ENCODE results near the gene CYGB. TPM values are rescaled to one million over a fixed set of nuclear protein-coding genes. Genes with fewer than 3 reads are reported as not detected.

CYGB gene
- 0.84 TPM in 1 of 2 replicates, not detected in the other for total RNA-seq (2011; cell fraction: chromatin; rRNA removed; ENCODE audit: low replicate concordance)
- 0.66 TPM in 1 of 2 replicates, not detected in the other for total RNA-seq (2011; cell fraction: nucleolus; rRNA removed)
- total RNA-seq (2011; cell fraction: nucleoplasm; rRNA removed), result 1.2 TPM in 1 of 2 replicates, not detected in the other
- total RNA-seq (2014; rRNA removed) (0.95 TPM in 1 of 2 replicates, not detected in the other), total RNA-seq (2014; rRNA removed; fragmentation: Illumina TruSeq; extraction: Trizol) (0.16 TPM in 1 of 2 replicates, not detected in the other), total RNA-seq (2015; rRNA removed; fragmentation: Illumina TruSeq; extraction: Trizol) (not detected in 2 replicates), total RNA-seq (2021) (0.13 and 0.24 TPM in 2 replicates), polyA plus RNA-seq (2011; rRNA removed) (0.05 and 0.08 TPM in 2 replicates), polyA plus RNA-seq (2014; fragmentation: Illumina TruSeq; extraction: Trizol) (0.54 TPM in 1 of 2 replicates, not detected in the other), polyA plus RNA-seq (2014; fragmentation: Nextera tagmentation; extraction: Ambion mirVana) (not detected), polyA plus RNA-seq (2014; rRNA removed) (0.11 and 0.12 TPM in 2 replicates), polyA minus RNA-seq (2011; rRNA and poly(A)+ RNA removed) (not detected in 2 replicates), Bru-seq, nascent RNA (percentile 25 among the genes with signal in this experiment), BruChase-seq, experiment 1, labeled RNA remaining after a 2-hour chase (percentile 22 among the genes with signal in this experiment), BruChase-seq, experiment 2, labeled RNA remaining after a 6-hour chase (percentile 21 among the genes with signal in this experiment)
- polyA plus RNA-seq (2011; cell fraction: cytosol; rRNA removed), result 0.18 and 0.40 TPM in 2 replicates
- polyA plus RNA-seq (2011; cell fraction: nucleus; rRNA removed), result 0.20 and 0.38 TPM in 2 replicates
- polyA plus RNA-seq (2012), result 0.09 and 0.24 TPM in 2 replicates
- not detected in 2 replicates for polyA minus RNA-seq (2011; cell fraction: cytosol; rRNA and poly(A)+ RNA removed)
- polyA minus RNA-seq (2011; cell fraction: nucleus; rRNA and poly(A)+ RNA removed), result not detected in 2 replicates
- long read RNA-seq, experiment 1, partial matches to known transcripts, result 0 of 2 reads
- long read RNA-seq, experiment 1, other reads (novel, unspliced or antisense), result 2 of 2 reads
- long read RNA-seq, experiment 2, result 0 reads
- long read RNA-seq, experiment 3, result 0 reads

- intact Hi-C loops (cut with micrococcal nuclease), result no loop called here
- BruUV-seq (replicated peaks), result no TSS peak
- H4K20me1 ChIP-seq (replicated peaks; ENCODE audit: control insufficient read depth, insufficient read depth, low read length), result no peaks in the 10 kb centered on the region
- in situ Hi-C loops (cut with MboI), result no loop called here
- no peak for ATAC-seq
- no peak within 1 kb of the TSS for H2AFZ ChIP-seq (ENCODE audit: low read depth, low read length)
- H3K9me1 ChIP-seq (ENCODE audit: control insufficient read depth, insufficient read depth, low read length), result no peaks in the 10 kb centered on the region
- POLR2A ChIA-PET, result no interaction called here
- no peaks in the 10 kb centered on the region for H3K9me3 ChIP-seq (replicated peaks; ENCODE audit: control insufficient read depth, insufficient read depth, low read depth, low read length)
- peaks cover 11 to 46% of the 10 kb centered on the region in 2 experiments; a peak in 4 of 5 replicates for H3K4me1 ChIP-seq (replicated peaks in 1 of 2; ENCODE audit: control insufficient read depth in 2 of 2, insufficient read depth in 2 of 2, low read length in 2 of 2)
- no peak within 1 kb of the TSS for H3K4me3 ChIP-seq
- H3K9ac ChIP-seq (ENCODE audit: insufficient read depth in 1 of 2, low read depth in 2 of 2, low read length in 2 of 2), result peak within 1 kb of the TSS in 1 of 2 experiments; percentile 71; a peak in 1 of 4 replicates
- DNase-seq (ENCODE audit: extremely low read depth in 1 of 4, low spot score in 3 of 4), result no peak
- H3K36me3 ChIP-seq (ENCODE audit: control insufficient read depth, insufficient read depth, low read length), result no peaks in the 10 kb centered on the region
- H3K79me2 ChIP-seq (ENCODE audit: control insufficient read depth, insufficient read depth, low read length), result no peaks in the 10 kb centered on the region
- H3K27me3 ChIP-seq (ENCODE audit: control insufficient read depth in 2 of 2, insufficient read depth in 2 of 2, low read length in 2 of 2), result no peaks in the 10 kb centered on the region
- CTCF ChIA-PET (ENCODE audit: low intra/inter-chr PET ratio), result no interaction called here
- TF ChIP-seq ZBTB33 (CRISPR knock-in tag; IDR thresholded peaks at IDR 0.05) (0 out of 2 replicates have a peak, but pooled peaks have one; percentile 32), ZNF444 (CRISPR knock-in tag; IDR thresholded peaks at IDR 0.05) (no peak)
- WGBS (ENCODE audit: insufficient coverage, low coverage, missing lambda C conversion rate), result 79% methylated on average over 6 of the region's 95 CpGs
- no peak for FAIRE-seq
- H3K4me2 ChIP-seq (ENCODE audit: insufficient read depth, low read length), result no peak within 1 kb of the TSS
- no peak within 1 kb of the TSS for H3K27ac ChIP-seq (ENCODE audit: extremely low read depth, low read depth, low read length)
Measured at GRCh38 chr17:76537578-76538280, at the start of gene CYGB. TSS of gene CYGB (minus strand) at chr17:76537709. CDS start at chr17:76537542, 167 bp downstream.

Measured in K562 (cell line).